B cell (primary cell): Measurements from ENCODE around the gene MAFF. TPM values are rescaled to one million over a fixed set of nuclear protein-coding genes. Genes with fewer than 3 reads are reported as not detected.

Experiments used
- ATAC-seq: fragments of 200-7000 bp; cut with Tn5 transposase; one replicate; pipeline ENCODE4 v1.10.0; 2021; ENCODE audit warnings: low read depth, mild to moderate bottlenecking, moderate number of reproducible peaks, moderate library complexity
- CTCF ChIA-PET: fragments of 350-600 bp; sonication (Branson Sonifier 250); formaldehyde crosslinking; loops from one replicate; lab custom pipeline; 2021; ENCODE audit warnings: antibody characterized with exemption, inconsistent platforms; lab: Charles Lee
- POLR2A ChIA-PET: fragments of 350-600 bp; sonication (Branson Sonifier 250); formaldehyde crosslinking; loops from one replicate; lab custom pipeline; 2021; ENCODE audit warnings: antibody characterized with exemption; lab: Charles Lee
- DNase-seq: peaks from one replicate; pipeline ENCODE4 v3.0.0; 2013
- H2AFZ ChIP-seq: 2 replicates; pipeline ENCODE4 v1.6.1; 2012; ENCODE audit warnings: mild to moderate bottlenecking, low read depth, low read length; ENCODE audit not compliant: insufficient read depth, poor library complexity, severe bottlenecking
- H3K27ac ChIP-seq, 2 donors: 1 replicate in 1 of 2; 2 replicates in 1 of 2; pipeline ENCODE4 v1.5.1; 2012 to 2013; ENCODE audit warnings: low read length in 2 of 2, mild to moderate bottlenecking in 2 of 2, moderate library complexity in 1 of 2
- H3K27me3 ChIP-seq, 4 experiments: fragments of 200-600 bp in 1 of 4; sonication (generic) in 1 of 4; replicated peaks in 1 of 4; 1 replicate in 2 of 4; 2 replicates in 2 of 4; pipeline versions ENCODE4 v1.6.1 to v1.7.0; 2013 to 2016; ENCODE audit warnings: low read length in 3 of 4, mild to moderate bottlenecking in 2 of 4, mixed read lengths in 1 of 4, moderate library complexity in 1 of 4; ENCODE audit not compliant: insufficient read depth in 4 of 4, control insufficient read depth in 3 of 4; ENCODE audit errors: control extremely low read depth in 1 of 4
- H3K36me3 ChIP-seq, 2 experiments: replicated peaks in 1 of 2; 1 replicate in 1 of 2; 2 replicates in 1 of 2; pipeline versions ENCODE4 v1.6.1 to v1.7.1; 2013; ENCODE audit warnings: low read length in 1 of 2; ENCODE audit not compliant: insufficient read depth in 2 of 2, control insufficient read depth in 1 of 2; ENCODE audit errors: control extremely low read depth in 1 of 2, extremely low read depth in 1 of 2
- H3K4me1 ChIP-seq, 2 donors: fragments of 200-600 bp in 1 of 2; sonication (generic) in 1 of 2; 1 replicate in 1 of 2; 2 replicates in 1 of 2; pipeline versions ENCODE4 v1.5.1 to v1.6.1; 2013 to 2017; ENCODE audit warnings: low read length in 2 of 2; ENCODE audit not compliant: control insufficient read depth in 2 of 2, insufficient read depth in 2 of 2
- H3K4me2 ChIP-seq: replicated peaks from 2 replicates; pipeline ENCODE3; 2012; ENCODE audit warnings: mild to moderate bottlenecking, low read depth, low read length; ENCODE audit not compliant: poor library complexity, severe bottlenecking
- H3K4me3 ChIP-seq, 5 experiments: fragments of 200-600 bp in 1 of 5; sonication (generic) in 1 of 5; 1 replicate in 3 of 5; 2 replicates in 2 of 5; pipeline versions ENCODE4 v1.5.1 to v1.7.0; 2011 to 2016; ENCODE audit warnings: low read length in 4 of 5, mild to moderate bottlenecking in 4 of 5, low read depth in 2 of 5, control low read depth in 1 of 5, moderate library complexity in 1 of 5; ENCODE audit not compliant: insufficient read depth in 1 of 5; ENCODE audit errors: control extremely low read depth in 1 of 5, extremely low read depth in 1 of 5
- H3K79me2 ChIP-seq: fragments of 200-600 bp; sonication (generic); one replicate; pipeline ENCODE4 v1.6.0; 2016; ENCODE audit warnings: low read length; ENCODE audit not compliant: control insufficient read depth, insufficient read depth
- H3K9ac ChIP-seq: fragments of 200-600 bp; sonication (generic); 2 replicates; pipeline ENCODE4 v1.6.1; 2017; ENCODE audit warnings: mild to moderate bottlenecking, low read length, moderate library complexity
- H3K9me3 ChIP-seq, 3 donors: one replicate each; pipeline versions ENCODE4 v1.6.1 to v1.7.1; 2013; ENCODE audit warnings: low read length in 2 of 3; ENCODE audit not compliant: control insufficient read depth in 2 of 3, insufficient read depth in 1 of 3; ENCODE audit errors: control extremely low read depth in 1 of 3
- H4K20me1 ChIP-seq: 2 replicates; pipeline ENCODE4 v1.6.0; 2012; ENCODE audit warnings: mild to moderate bottlenecking, low read length; ENCODE audit not compliant: insufficient read depth, control insufficient read depth, poor library complexity, severe bottlenecking
- H3K27ac Mint-ChIP-seq: one replicate; pipeline ENCODE4 v1.8.0; 2021; ENCODE audit warnings: mixed read lengths
- H3K27me3 Mint-ChIP-seq: one replicate; pipeline ENCODE4 v1.8.0; 2021; ENCODE audit warnings: mixed read lengths
- H3K4me1 Mint-ChIP-seq: one replicate; pipeline ENCODE4 v1.8.0; 2021; ENCODE audit warnings: mixed read lengths
- H3K4me3 Mint-ChIP-seq: one replicate; pipeline ENCODE4 v1.8.0; 2021; ENCODE audit warnings: mixed read lengths
- H3K9me3 Mint-ChIP-seq: one replicate; pipeline ENCODE4 v1.8.0; 2022; ENCODE audit warnings: mixed read lengths; ENCODE audit not compliant: insufficient read depth
- CTCF ChIP-seq: fragments of 200-600 bp; IDR thresholded peaks from one replicate; pipeline ENCODE4 v1.8.0; 2022; ENCODE audit warnings: antibody characterized with exemption, mild to moderate bottlenecking
- EZH2 ChIP-seq: IDR thresholded peaks from 2 replicates; pipeline ENCODE4 v1.6.1; 2012; ENCODE audit warnings: borderline replicate concordance, low read depth, mild to moderate bottlenecking, moderate library complexity, low read length; ENCODE audit not compliant: insufficient read depth, poor library complexity, severe bottlenecking
- WGBS: methylation state at CpG from one replicate; pipeline ENCODE4 v1.1.5; 2013; ENCODE audit warnings: missing lambda C conversion rate; ENCODE audit not compliant: insufficient coverage; 5-methylcytosine and 5-hydroxymethylcytosine counted together
- intact Hi-C: fragments of 100-400 bp; cut with micrococcal nuclease; formaldehyde crosslinking; loops from one replicate; pipeline ENCODE4 v1.10.0; 2022
- polyA plus RNA-seq: library from polyadenylated mRNA; depleted of rRNA; stranded (reverse); fragments of >200 nt; gene quantifications from 2 replicates; pipeline ENCODE4 v1.2.3, GENCODE V29; 2012
- total RNA-seq, 2 donors: library from RNA; stranded (reverse); fragments of 120-200 nt in 1 of 2; gene quantifications; 1 replicate in 1 of 2; 2 replicates in 1 of 2; pipeline versions ENCODE4 v1.2.3 to v1.2.4, GENCODE V29; 2013 to 2022

Gene MAFF
- total and polyA plus RNA-seq, 2 donors (not counting 1 experiment from before 2014, with no cell fraction given) = 5.3 to 18.0 TPM

- Histone ChIP-seq H2AFZ (no peak overlapping the region), H3K9ac (no peak overlapping the region)
These were observed 9.3 kb upstream of the MAFF start for GRCh38 chr22:38192475-38192863.

DNA sequence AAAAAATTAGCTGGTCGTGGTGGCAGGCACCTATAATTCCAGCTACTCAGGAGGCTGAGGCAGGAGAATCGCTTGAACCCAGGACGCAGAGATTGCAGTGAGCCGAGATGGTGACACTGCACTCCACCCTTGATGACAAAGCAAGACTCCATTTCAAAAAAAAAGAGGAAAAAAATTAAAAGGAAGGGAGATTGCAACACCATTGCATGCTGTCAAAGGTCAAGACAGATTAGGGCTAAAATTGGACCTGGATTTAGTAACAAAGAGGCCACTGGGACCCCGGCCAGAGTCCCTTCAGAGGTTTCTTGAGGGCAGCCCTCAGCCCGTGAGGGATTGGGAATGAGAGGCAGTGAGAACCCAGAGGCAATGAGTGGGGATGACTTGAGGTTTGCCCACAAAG, 8.2 kb upstream of the MAFF start:
- 68% methylated on average over 3 of the region's 6 CpGs for WGBS
- CTCF ChIA-PET = interaction anchor here (1.3 kb wide), 1 partner anchor 10 kb away, joined by 3 read pairs; no protein-coding TSS in a partner anchor
- H3K4me3 Mint-ChIP-seq = no peak overlapping the region
- H3K27ac Mint-ChIP-seq = no peak overlapping the region
- no peaks in the 10 kb centered on the region for H3K9me3 Mint-ChIP-seq
- intact Hi-C loops = no loop called here
- no peak overlapping the region for H3K9ac ChIP-seq
- TF ChIP-seq CTCF = no peak
- TF ChIP-seq EZH2 = no peak
- no peak overlapping the region for H2AFZ ChIP-seq
- DNase-seq (no peak), ATAC-seq (no peak)
- H3K27me3 ChIP-seq = peaks cover 0 to 3% (median under 1%) of the 10 kb centered on the region in 4 experiments
- peaks cover 19% of the 10 kb centered on the region for H3K27me3 Mint-ChIP-seq
- POLR2A ChIA-PET = interaction anchor here (0.6 kb wide), 1 partner anchor 10 kb away, joined by 8 read pairs; no protein-coding TSS in a partner anchor
- no peaks in the 10 kb centered on the region for H3K36me3 ChIP-seq
- H3K4me3 ChIP-seq = no peak overlapping the region
- H3K79me2 ChIP-seq = no peaks in the 10 kb centered on the region
- H3K27ac ChIP-seq = no peak overlapping the region
- H3K4me1 Mint-ChIP-seq = peaks cover 4% of the 10 kb centered on the region
- H4K20me1 ChIP-seq = no peaks in the 10 kb centered on the region
- H3K9me3 ChIP-seq = no peaks in the 10 kb centered on the region
- no peak overlapping the region for H3K4me2 ChIP-seq
- no peaks in the 10 kb centered on the region for H3K4me1 ChIP-seq

More at GRCh38 chr22:38192475-38192863, 9.3 kb upstream of the MAFF start:
- ChIA-PET CTCF (no interaction called here), POLR2A (interaction anchor here (0.8 kb wide), 1 partner anchor 10 kb away, joined by 3 read pairs; no protein-coding TSS in a partner anchor)
- H3K4me1 ChIP-seq = no peaks in the 10 kb centered on the region
- no peak overlapping the region for H3K4me2 ChIP-seq
- Mint-ChIP-seq H3K4me3 (no peak overlapping the region), H3K4me1 (peaks cover 2% of the 10 kb centered on the region), H3K27me3 (peaks cover 21% of the 10 kb centered on the region), H3K9me3 (no peaks in the 10 kb centered on the region), H3K27ac (no peak overlapping the region)
- DNase-seq = no peak
- no peaks in the 10 kb centered on the region for H3K36me3 ChIP-seq
- intact Hi-C loops = no loop called here
- TF ChIP-seq CTCF (no peak), EZH2 (no peak)
- H3K9me3 ChIP-seq = no peaks in the 10 kb centered on the region
- H3K79me2 ChIP-seq = no peaks in the 10 kb centered on the region
- peaks cover 0 to 3% (median under 1%) of the 10 kb centered on the region in 4 experiments for H3K27me3 ChIP-seq
- ATAC-seq = no peak
- H3K27ac ChIP-seq = no peak overlapping the region
- no peaks in the 10 kb centered on the region for H4K20me1 ChIP-seq
- H3K4me3 ChIP-seq = no peak overlapping the region
- 100% methylated on average over 3 of the region's 3 CpGs for WGBS
